GM23338 (cell line): ENCODE results near the gene SLC30A3. TPM values are rescaled to one million over a fixed set of nuclear protein-coding genes. Genes with fewer than 3 reads are reported as not detected.
A peak's percentile ranks its signal among the peaks of the same experiment; 100 is the strongest.

Source experiments
- ATAC-seq: fragments of 200-7000 bp; cut with Tn5 transposase; 3 replicates; pipeline ENCODE4 v1.9.1; 2020
- DNase-seq: peaks from one replicate; pipeline ENCODE4 v3.0.0-alpha.2; 2015; ENCODE audit warnings: low spot score
- H2AFZ ChIP-seq: fragments of 200-600 bp; sonication (generic); 2 replicates; pipeline ENCODE4 v1.8.0; 2016; ENCODE audit warnings: antibody characterized with exemption, mild to moderate bottlenecking, moderate library complexity
- H3F3A ChIP-seq: fragments of 200-600 bp; sonication (generic); replicated peaks from 2 replicates; pipeline ENCODE4 v1.8.0; 2017; ENCODE audit warnings: antibody characterized with exemption, mixed run types, low read depth
- H3K27ac ChIP-seq: fragments of 200-600 bp; sonication (generic); 2 replicates; pipeline ENCODE4 v1.6.1; 2016; ENCODE audit warnings: low read depth
- H3K27me3 ChIP-seq: fragments of 200-600 bp; sonication (generic); 2 replicates; pipeline ENCODE4 v1.8.0; 2016; ENCODE audit warnings: mild to moderate bottlenecking, mixed run types, moderate library complexity; ENCODE audit not compliant: insufficient read depth
- H3K36me3 ChIP-seq: fragments of 200-600 bp; sonication (generic); 2 replicates; pipeline ENCODE4 v1.8.0; 2016; ENCODE audit warnings: mild to moderate bottlenecking; ENCODE audit not compliant: insufficient read depth
- H3K4me1 ChIP-seq: fragments of 200-600 bp; sonication (generic); 2 replicates; pipeline ENCODE4 v1.8.0; 2016; ENCODE audit warnings: mild to moderate bottlenecking, moderate library complexity; ENCODE audit not compliant: insufficient read depth
- H3K4me2 ChIP-seq: fragments of 200-600 bp; sonication (generic); 2 replicates; pipeline ENCODE4 v1.7.1; 2017; ENCODE audit warnings: mixed run types
- H3K4me3 ChIP-seq: fragments of 200-600 bp; sonication (generic); 2 replicates; pipeline ENCODE4 v1.6.1; 2016; ENCODE audit warnings: mixed run types
- H3K79me2 ChIP-seq: fragments of 200-600 bp; sonication (generic); replicated peaks from 2 replicates; pipeline ENCODE4 v1.8.0; 2017; ENCODE audit warnings: mild to moderate bottlenecking; ENCODE audit not compliant: insufficient read depth
- H3K9me2 ChIP-seq: fragments of 200-600 bp; sonication (generic); 2 replicates; pipeline ENCODE4 v1.8.0; 2017; ENCODE audit not compliant: insufficient read depth
- H4K20me1 ChIP-seq: fragments of 200-600 bp; sonication (generic); replicated peaks from 2 replicates; pipeline ENCODE4 v1.8.0; 2017; ENCODE audit warnings: mild to moderate bottlenecking; ENCODE audit not compliant: insufficient read depth
- H3K27ac Mint-ChIP-seq: 2 replicates; pipeline ENCODE4 v1.8.0; 2020; ENCODE audit warnings: inconsistent platforms, mild to moderate bottlenecking, moderate library complexity, mixed read lengths
- H3K27me3 Mint-ChIP-seq: 3 replicates; pipeline ENCODE4 v1.8.0; 2022; ENCODE audit warnings: low read depth, mild to moderate bottlenecking, moderate library complexity, mixed read lengths, inconsistent platforms; ENCODE audit not compliant: insufficient read depth, poor library complexity
- H3K36me3 Mint-ChIP-seq: 3 replicates; pipeline ENCODE4 v1.8.0; 2021; ENCODE audit warnings: low read depth, mild to moderate bottlenecking, inconsistent platforms, moderate library complexity, mixed read lengths
- H3K4me1 Mint-ChIP-seq: 3 replicates; pipeline ENCODE4 v1.8.0; 2020; ENCODE audit warnings: mild to moderate bottlenecking, inconsistent platforms, mixed read lengths
- H3K4me3 Mint-ChIP-seq: 3 replicates; pipeline ENCODE4 v1.8.0; 2021; ENCODE audit warnings: moderate library complexity, mild to moderate bottlenecking, inconsistent platforms, mixed read lengths
- H3K9me3 Mint-ChIP-seq: 3 replicates; pipeline ENCODE4 v1.8.0; 2020; ENCODE audit warnings: moderate library complexity, mild to moderate bottlenecking, inconsistent platforms, mixed read lengths
- CTCF ChIP-seq, 2 experiments: fragments of 200-600 bp in 1 of 2; sonication (generic) in 1 of 2; conservative IDR thresholded peaks; 2 replicates each; pipeline versions ENCODE4 v1.5.1 to v1.6.1; 2016 to 2017; ENCODE audit warnings: antibody characterized with exemption in 2 of 2, low read depth in 2 of 2, mild to moderate bottlenecking in 2 of 2, moderate library complexity in 1 of 2
- ETS1 ChIP-seq: IDR thresholded peaks from 2 replicates; pipeline ENCODE4 v1.6.1; 2016; ENCODE audit warnings: antibody characterized with exemption
- EZH2 ChIP-seq: fragments of 200-600 bp; sonication (generic); IDR thresholded peaks from one replicate; pipeline ENCODE4 v1.8.0; 2017; ENCODE audit warnings: antibody characterized with exemption, mild to moderate bottlenecking, low read depth; ENCODE audit not compliant: unreplicated experiment
- EZH2phosphoT487 ChIP-seq: fragments of 200-600 bp; sonication (generic); IDR thresholded peaks from one replicate; pipeline ENCODE4 v1.8.1; 2018; ENCODE audit warnings: antibody characterized with exemption; ENCODE audit not compliant: unreplicated experiment
- JUNB ChIP-seq: IDR thresholded peaks from one replicate; pipeline ENCODE4 v1.6.1; 2016; ENCODE audit warnings: antibody characterized with exemption; ENCODE audit not compliant: unreplicated experiment
- POLR2AphosphoS5 ChIP-seq: IDR thresholded peaks from 2 replicates; pipeline ENCODE4 v1.6.1; 2016; ENCODE audit warnings: antibody characterized with exemption, low read depth
- REST ChIP-seq: IDR thresholded peaks from one replicate; pipeline ENCODE4 v1.6.1; 2018; ENCODE audit warnings: antibody characterized with exemption; ENCODE audit not compliant: unreplicated experiment
- STAT1 ChIP-seq: IDR thresholded peaks from one replicate; pipeline ENCODE4 v1.6.1; 2016; ENCODE audit warnings: antibody characterized with exemption; ENCODE audit not compliant: unreplicated experiment
- ZNF114 ChIP-seq: fragments of 250-450 bp; sonication (Bioruptor Pico); IDR thresholded peaks from 2 replicates; pipeline ENCODE4 v1.5.0; 2020; ENCODE audit warnings: mild to moderate bottlenecking, moderate library complexity
- polyA plus RNA-seq: library from polyadenylated mRNA; unstranded; fragments of >200 nt; fragmentation: Nextera tagmentation; extraction: Ambion mirVana; gene quantifications from 2 replicates; pipeline ENCODE4 v1.2.1, GENCODE V29; 2016
- total RNA-seq: library from RNA; depleted of rRNA; stranded (reverse); fragments of >200 nt; shearing (Covaris generic); gene quantifications from 2 replicates; pipeline ENCODE4 v1.2.3, GENCODE V29; 2014

Gene SLC30A3
- total and polyA plus RNA-seq, 2 experiments from 2014 or later: 4.1 to 8.3 TPM

GRCh38 chr2:27308359-27308881 lies 45.6 kb upstream of the SLC30A3 start, which contains the start of gene UCN:
Gene UCN (minus strand): TSS chr2:27308445. CDS start chr2:27307895, 550 bp downstream.
- H3K4me2 ChIP-seq: peak within 1 kb of the TSS; percentile 84
- Mint-ChIP-seq H3K27me3 (peaks cover 54% of the 10 kb centered on the region), H3K27ac (no peak within 1 kb of the TSS), H3K36me3 (peaks cover 5% of the 10 kb centered on the region; the same call in 1 of the 3 replicates), H3K4me3 (peak within 1 kb of the TSS; percentile 60), H3K4me1 (peaks cover 2% of the 10 kb centered on the region; the same call in 2 of the 3 replicates), H3K9me3 (no peaks in the 10 kb centered on the region)
- H3K27ac ChIP-seq: no peak within 1 kb of the TSS
- no peaks in the 10 kb centered on the region for H3K36me3 ChIP-seq
- H3K79me2 ChIP-seq: no peaks in the 10 kb centered on the region
- H3K27me3 ChIP-seq: peaks cover 57% of the 10 kb centered on the region
- peak; percentile 97 for TF ChIP-seq REST
- TF ChIP-seq ZNF114 (CRISPR knock-in tag): no peak
- no peak for TF ChIP-seq EZH2phosphoT487
- TF ChIP-seq EZH2: peak; percentile 32
- peaks cover 4% of the 10 kb centered on the region; the same call in 1 of the 2 replicates for H4K20me1 ChIP-seq
- H3K9me2 ChIP-seq: no peaks in the 10 kb centered on the region
- ATAC-seq: peak; percentile 59
- peak; percentile 83 for DNase-seq
- peak within 1 kb of the TSS; percentile 94; the same call in 1 of the 2 replicates for H2AFZ ChIP-seq
- H3K4me1 ChIP-seq: peaks cover 9% of the 10 kb centered on the region; the same call in 1 of the 2 replicates
- 0 out of 2 replicates have a peak, but pooled peaks cover 6% of the 10 kb centered on the region for H3F3A ChIP-seq
- H3K4me3 ChIP-seq: peak within 1 kb of the TSS; percentile 55

- no peak overlapping the region for H3K27ac Mint-ChIP-seq
- Histone ChIP-seq H3K9me2 (no peaks in the 10 kb centered on the region), H3K79me2 (no peaks in the 10 kb centered on the region), H3K36me3 (no peaks in the 10 kb centered on the region), H3K4me3 (peak overlapping the region; percentile 55), H3K27ac (no peak overlapping the region), H2AFZ (peak overlapping the region; percentile 94; the same call in 1 of the 2 replicates), H3K27me3 (peaks cover 57% of the 10 kb centered on the region), H3F3A (peaks cover 8% of the 10 kb centered on the region; the same call in 1 of the 2 replicates), H3K4me2 (peak overlapping the region; percentile 84), H4K20me1 (peaks cover 4% of the 10 kb centered on the region; the same call in 1 of the 2 replicates), H3K4me1 (peaks cover 9% of the 10 kb centered on the region)
- DNase-seq: peak; percentile 56
- peak overlapping the region; percentile 60 for H3K4me3 Mint-ChIP-seq
- peaks cover 5% of the 10 kb centered on the region; the same call in 1 of the 3 replicates for H3K36me3 Mint-ChIP-seq
- H3K27me3 Mint-ChIP-seq: peaks cover 54% of the 10 kb centered on the region
- no peaks in the 10 kb centered on the region for H3K9me3 Mint-ChIP-seq
- peaks cover 5% of the 10 kb centered on the region for H3K4me1 Mint-ChIP-seq
- peak; percentile 51 for ATAC-seq
- TF ChIP-seq REST (no peak), CTCF (conservative IDR thresholded peaks at IDR 0.05; ENCODE audit: low read depth in 2 of 2) (no peak), STAT1 (no peak), POLR2AphosphoS5 (no peak), ETS1 (no peak), JUNB (no peak), EZH2 (peak; percentile 47)
These were observed 44.9 kb upstream of the SLC30A3 start for GRCh38 chr2:27307545-27308358.
